SK-N-DZ (cell line): ENCODE measurements around the gene MTERF2.

ENCODE experiments used
- DNase-seq: peaks from one replicate; pipeline ENCODE4 v3.0.0-alpha.2; 2015; ENCODE audit warnings: low spot score

The MTERF2 gene

DNA sequence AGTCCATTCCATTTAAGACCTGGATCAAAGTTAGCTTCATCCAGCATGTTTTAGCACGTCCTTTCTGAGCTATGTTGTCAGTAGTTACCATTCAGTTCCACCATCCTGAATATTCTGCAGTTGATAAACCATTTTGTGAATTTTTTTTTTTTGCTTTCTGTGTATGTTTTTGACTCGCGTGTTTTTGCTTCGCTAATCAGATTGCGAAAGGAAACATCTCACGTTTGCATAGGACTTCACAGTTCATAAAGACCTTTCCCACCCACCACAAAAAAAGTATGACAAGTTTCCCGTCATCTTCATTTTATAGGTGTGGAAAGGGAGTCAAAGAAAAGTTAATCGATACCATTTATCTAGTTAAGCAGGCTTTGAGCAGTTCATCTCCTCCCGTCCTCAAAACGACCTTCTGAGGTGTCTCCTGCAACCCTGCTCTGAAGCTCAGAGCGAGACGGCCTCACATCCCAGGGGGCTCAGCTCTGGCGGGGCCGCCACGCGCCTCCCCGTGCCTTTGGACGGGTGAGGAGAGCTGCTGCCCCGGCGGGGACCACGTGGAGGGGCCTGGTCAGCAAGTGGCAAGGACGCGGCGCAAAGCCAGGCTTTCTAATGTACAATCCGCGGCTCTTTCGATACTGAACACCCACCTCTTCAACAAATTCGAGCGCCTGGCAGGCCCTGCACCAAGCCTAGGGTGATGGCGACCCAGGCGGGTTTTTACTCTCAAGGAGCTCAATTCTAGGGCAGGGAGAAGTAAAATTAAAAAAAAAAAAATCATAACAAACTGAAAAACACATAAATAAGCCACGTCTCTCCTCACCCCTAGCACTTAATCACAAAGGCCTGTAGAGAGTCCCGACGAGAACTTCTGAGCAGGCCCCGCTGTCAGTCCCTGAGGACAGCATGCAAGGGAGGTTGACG lies 32.2 kb downstream of the MTERF2 start:
- peak; percentile 67 for DNase-seq

DNA sequence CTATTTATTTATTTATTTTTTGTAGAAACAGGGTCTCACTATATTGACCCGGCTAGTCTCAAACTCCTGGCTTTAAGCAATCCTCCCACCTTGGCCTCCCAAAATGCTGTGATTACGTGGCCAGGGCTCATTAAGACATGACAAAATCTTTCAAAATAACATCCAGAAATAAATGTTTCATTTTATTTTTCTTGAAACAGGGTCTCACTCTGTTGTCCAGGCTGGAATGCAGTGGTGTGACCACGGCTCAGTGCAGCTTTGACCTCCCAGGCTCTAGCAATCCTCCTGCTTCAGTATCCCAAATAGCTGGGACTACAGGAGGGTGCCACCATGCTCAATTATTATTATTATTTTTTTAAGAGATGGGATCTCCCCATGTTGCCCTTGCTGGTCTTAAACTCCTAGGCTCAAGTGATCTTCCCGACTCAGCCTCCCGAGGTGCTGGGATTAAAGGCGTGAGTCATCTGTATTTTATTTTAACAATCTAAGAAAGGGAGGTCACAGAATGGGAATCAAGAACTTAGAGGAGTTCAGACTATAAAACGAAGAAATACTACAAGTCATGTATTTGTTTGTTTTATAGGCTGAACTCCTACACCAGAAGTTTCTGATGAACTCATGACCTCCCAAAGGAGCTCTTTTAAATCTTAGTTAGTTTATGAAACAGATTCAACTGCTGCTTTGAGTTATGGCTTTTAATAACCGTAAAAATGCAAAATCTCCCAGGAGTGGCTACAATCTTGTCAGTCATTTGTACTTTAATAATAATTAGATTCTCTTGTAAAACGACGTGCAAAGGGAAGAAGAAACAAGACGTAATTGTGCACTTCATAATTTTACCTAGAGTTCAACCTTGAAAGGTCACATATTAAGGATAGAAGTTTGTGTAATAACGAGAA lies 33.3 kb downstream of the MTERF2 start:
- no peak for DNase-seq

DNA sequence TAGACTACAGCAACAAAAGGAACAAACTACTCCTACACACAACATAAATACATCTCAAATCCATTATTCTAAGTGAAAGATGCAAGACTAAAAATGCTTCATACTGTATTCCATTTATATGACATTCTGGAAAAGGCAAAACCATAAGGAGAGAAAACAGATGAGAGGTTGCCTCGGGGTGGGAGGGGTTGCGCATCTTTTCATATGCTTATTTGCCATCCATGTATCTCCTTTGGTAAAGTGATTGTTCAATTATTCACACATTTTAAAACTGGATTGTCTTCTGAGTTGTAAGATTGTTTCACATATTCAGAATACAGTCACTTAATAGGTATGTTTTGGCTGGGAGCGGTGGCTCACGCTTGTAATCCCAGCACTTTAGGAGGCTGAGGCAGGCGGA lies 36.4 kb downstream of the MTERF2 start:
- DNase-seq = no peak

DNA sequence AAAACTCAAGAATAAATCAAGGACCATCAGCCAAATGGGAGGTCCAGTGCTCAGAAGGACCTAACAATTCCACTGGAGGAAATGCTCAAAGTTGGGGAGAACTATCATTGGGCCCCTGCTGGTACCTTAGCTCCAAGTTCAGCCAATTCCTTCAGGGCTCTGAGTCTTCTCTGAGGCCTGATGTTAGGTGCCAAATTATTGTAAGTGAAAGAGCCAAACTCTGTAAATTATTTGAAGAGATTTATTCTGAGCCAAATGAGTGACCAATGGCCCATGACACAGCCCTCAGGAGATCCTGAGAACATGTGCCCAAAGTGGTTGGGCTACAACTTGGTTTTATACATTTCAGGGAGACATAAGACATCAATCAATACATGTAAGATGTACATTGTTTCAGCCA lies 39.5 kb downstream of the MTERF2 start:
- DNase-seq = no peak

DNA sequence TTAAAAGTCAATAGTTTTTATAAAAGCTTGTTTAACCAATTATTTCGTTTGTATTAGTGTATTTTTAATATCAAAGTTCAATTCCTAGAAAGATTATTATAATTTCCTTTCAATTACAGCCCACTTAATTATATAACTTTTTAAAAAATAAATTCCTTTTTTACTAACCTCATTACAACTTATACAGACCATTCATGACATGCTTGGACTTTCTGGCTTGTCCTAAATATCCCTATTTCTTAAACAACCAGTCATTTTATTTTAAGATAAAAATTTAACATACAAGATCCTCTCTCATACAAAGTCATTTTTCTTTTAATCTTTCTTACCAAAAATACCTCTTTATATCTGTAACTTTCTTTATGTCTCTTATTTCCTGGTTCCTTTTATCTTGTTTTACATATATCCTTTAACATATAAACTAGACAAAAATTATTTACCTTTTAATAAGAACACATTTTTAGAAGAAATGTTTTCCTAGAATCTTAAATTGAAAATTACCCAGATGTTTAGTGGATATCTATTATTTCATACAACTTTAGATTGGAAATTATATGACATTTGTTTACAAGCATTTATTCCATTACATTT lies 41.6 kb downstream of the MTERF2 start:
- DNase-seq = no peak

DNA sequence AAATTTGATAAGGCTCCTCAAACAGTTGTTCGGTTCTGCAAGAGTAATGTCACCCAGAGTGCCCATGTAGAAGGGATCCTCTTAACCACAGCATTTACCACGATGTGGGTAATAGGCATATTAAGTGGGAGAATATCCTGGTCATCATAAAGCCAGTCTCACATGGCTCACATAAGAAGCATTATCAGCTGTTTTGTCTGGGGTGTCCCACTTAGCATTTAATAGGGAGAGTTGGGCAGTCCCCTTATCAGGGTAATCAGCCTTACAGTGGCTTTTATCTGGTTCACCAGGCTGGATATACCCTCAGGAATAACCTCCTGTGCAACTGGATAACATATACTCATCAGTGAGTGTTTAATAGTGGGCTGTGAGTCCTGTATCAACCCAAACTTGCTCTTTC lies 44.2 kb downstream of the MTERF2 start:
- DNase-seq = no peak

DNA sequence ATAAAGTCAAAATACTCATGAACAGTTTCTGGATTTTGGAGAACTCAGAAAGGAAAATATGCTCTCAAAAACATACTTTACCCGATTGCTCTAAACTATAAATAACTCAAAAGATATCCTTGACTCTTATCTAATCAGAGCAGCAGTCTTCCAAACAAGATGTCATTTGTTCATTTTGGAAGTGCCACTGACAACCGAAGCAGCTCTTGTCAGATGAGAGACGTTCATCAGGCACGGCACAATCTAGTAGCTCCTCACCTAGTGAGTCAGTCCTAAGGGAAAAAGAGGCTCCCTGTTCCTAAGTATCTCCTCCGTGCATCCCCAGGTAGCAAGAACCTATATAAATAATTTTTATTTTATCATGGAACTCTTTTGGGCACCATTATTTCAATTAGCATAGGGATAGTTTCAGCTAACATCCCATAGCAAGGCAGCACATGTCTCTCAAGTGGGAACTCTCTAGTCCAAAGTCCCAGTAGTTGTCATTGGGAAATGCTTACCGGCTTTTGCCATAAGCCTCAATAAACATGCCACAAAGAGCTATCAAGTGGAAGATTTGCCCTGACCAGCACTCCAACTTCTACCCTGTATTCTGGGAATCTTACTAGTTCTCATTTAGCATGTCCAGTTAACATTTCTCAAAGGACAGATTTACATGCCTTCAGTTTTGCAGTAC lies 45.3 kb downstream of the MTERF2 start:
- DNase-seq = no peak

DNA sequence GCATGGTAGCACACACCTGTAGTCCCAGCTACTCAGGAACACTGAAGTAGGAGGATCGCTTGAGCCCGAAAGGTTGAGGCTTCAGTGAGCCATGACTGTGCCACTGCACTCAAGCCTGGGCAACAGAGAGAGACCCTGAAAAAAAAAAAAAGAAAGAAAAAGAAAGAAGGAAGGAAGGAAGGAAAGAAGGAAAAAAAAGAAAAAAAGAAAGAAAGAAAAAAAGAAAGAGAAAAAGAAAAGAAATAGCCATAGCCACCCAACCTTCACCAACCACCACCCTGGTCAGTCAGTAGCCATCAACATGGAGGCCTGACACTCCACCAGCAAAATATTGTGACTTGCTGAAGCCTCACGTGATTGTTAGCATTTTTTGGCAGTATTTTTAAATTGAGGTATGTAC lies 52.7 kb downstream of the MTERF2 start:
- no peak for DNase-seq
